ENCODE measurements around the gene PLA2G4D.
A peak's percentile ranks its signal among the peaks of the same experiment; 100 is the strongest.

The PLA2G4D gene

DNA sequence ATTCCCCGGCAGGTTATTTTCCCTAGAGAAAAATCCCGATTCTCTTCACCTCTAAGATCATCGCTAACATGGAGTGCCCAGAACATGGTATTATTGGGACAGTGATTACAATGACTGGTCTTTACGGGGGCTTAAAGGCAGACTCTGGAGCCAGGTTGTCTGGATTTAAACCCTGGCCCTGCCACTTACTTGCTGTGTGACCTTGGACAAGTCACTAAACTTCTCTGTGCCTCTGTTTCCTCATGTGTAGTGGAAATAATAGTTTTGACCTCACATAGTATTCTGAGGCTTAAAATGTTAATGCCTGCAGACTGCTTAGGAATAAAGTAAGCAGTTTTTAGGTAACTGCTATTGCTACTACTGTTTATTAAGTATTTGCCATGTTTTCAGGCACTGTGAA lies 4.4 kb downstream of the PLA2G4D start:
- no peak for DNase-seq

DNA sequence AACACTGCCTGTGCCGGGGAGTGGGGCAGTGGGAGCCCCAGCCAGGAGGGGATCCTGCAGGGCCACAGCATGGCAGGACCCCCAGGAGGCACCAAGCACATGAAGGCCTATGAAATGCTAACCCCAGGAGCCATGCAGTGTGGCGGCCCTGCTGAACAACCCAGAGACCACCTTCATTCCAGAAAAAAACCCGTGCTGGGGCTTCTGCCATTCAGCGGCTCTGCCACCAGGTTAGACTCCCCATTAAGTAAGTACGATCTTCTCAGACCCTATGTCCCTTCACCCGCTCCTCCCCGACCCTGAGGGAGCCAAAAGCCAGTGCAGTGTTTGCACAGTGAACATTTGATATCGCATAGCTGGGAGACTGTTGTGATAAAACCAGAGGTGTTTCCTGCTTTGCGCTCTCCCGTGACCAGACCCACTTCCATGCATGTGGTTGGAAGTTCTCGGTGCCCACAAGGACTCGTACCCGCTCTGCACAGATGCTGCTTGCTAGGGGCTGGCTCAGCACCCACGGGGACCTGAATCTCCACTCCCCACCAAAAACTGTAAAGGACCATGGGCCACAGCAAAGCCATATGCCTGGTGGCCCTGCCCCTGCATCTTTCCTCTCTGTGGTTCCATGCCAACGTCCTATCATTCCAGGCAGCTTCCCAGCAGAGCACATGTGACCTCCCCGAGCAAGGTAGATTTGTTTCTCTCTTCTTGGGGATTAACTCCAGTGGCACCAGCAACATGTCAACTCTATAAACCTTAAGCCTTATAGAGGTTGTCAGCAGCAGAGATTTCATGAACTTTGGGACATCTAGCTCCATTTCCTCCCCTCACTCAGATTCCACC lies 5.3 kb downstream of the PLA2G4D start:
- DNase-seq: no peak

DNA sequence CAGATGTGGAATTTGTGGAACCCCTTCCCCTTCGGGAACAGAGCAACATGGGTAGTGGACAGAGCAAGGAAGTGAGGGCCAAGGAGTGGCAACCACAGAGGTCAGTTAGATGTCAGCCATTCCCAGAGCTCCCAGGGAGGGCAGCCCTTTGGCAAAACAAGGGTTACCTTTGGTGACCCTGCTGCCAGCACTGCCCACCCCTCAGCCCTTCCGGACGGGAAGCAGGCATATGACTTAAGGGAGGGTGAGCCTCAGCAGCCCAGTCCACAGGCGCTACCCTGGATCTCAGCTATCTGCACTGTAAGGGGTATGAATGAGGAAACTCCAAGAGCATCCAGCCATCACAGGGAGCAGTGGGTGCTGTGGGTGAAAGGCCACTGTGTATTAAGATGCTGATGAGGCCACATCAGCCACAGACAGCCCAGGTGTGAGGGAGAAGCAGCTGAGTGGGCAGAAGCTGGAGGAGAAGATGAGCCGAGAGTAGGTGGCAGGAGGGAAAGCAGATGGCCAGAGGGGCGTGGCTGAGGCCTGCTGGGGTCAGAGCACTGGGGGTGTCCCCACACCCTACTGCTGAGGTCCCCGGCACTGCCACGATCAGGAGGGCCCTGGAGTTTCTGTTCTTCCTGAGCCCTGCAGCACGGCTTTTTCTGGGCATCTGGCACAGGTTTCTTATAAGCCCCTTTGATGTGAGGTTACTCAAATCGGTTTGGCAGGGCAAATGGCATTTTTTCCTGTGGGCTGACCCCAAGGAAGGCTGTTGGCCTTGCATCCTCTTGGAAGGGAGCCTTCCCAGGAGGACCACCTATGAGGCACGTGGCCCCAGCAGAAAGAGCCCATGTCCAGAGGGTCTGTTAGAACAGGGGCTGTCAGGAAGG lies 6.2 kb downstream of the PLA2G4D start:
- DNase-seq: no peak

DNA sequence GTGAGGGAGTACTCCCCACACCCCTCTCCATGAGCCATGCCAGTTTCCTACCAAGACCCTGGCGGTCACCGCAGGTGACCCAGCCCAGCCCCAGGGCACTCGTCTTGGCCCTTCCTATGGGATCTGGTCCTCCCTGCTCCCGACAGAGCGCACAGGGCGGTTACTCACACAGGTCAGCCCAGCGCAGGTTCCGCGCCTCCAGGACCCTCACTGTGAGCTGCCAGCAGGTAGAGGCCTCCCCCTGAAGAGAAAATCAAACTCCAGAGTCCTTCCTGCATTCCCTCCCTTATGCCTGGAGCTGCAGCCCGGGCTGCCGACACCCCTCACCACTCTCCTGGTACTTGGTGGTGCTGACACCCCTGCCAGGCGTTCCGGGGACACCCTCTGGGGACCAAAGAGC lies 6.9 kb downstream of the PLA2G4D start:
- no peak for DNase-seq

DNA sequence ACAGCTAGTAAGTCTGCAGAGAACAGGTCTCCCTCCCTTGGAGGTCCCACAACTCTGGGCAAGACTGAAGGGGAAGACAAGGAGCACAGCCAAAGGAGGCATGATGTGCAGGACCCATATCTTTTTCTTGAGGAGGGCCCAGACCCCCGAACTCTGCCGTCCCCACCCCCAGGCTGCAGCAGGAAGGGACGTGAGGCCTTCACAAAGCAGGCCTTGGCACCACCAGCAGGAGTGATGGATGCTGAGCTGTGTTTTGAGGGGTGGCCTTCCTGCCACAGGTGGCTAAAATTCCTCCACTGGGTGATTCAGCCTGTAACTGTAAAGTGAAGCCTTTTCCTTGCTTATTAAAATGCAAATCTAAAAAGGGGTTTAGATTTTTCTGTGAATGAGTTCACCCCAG lies 8.6 kb downstream of the PLA2G4D start:
- no peak for DNase-seq

DNA sequence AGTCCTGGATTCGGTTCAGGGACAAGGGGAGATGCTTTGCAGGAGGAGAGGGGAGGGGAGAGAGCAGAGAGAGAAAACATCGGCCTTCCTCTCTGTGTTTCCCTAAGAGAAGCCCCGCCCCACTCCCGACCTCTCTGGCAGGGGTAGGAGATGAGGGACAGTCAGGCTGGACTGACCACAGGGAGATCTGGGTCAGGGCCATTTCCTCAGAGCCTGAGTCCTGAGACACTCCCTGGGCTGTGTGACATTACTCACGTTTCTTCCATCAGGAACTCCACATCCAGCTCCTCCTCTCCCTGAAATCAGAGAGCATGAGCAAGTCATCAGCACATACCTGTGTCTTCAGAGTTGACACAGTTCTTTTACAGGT lies 9.1 kb downstream of the PLA2G4D start:
- no peak for DNase-seq

DNA sequence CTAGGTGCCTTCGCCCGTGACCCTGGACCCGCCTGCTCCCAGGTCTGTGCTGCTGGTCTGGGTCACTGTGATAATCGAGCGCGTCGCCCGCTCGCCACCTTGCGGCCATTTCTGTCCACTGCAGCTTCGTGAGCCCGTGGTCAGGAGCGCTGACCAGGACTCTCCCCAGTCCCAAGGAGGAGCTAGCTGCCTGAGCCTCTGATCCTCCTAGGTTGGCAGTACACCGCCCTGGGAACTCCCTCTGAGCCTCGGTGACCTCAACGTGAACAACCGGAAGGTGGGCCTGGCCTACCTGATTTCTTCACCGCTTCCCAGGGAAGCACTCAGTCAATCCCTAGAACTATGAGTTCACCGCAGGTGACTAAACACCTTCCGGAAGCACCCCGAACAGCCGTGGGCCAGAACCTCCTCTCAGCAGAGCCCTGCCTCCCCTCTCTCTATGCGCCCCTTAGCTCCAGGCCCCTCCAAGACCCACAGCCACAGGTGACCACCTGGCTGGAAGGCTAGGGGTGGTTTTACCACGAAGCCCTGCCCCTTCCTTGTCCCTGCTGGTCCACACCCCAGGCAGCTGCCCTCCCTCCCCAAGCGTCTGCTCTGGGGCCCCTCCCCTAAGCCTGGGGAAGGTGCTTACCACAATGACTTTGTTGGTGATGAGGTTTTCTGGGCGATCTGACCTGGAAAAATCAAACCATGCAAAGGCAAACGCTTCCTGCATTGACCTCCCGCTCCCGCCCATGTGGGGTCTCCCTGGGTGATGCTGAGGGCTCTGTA lies 9.7 kb downstream of the PLA2G4D start:
- DNase-seq: peak; percentile 65

DNA sequence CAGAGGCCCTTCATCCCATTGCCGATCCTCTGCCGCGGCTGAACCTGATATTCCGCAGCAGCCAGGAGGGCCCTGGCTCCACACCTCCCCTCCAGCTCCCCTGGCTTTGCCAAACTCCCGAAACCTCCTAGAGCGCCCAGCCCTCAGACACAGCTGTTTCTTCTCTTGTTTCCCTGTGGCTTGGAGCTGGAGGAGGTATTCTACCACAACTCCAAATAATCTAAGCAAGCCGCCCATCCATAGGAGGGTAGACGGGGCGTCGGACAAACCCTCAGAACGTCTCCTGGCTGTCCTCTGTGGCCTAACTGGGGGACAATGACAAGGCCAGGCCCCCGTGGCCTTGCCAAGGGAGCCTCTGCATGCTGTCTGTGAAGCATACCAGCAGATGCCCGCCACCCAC lies 10.4 kb downstream of the PLA2G4D start:
- DNase-seq: no peak

DNA sequence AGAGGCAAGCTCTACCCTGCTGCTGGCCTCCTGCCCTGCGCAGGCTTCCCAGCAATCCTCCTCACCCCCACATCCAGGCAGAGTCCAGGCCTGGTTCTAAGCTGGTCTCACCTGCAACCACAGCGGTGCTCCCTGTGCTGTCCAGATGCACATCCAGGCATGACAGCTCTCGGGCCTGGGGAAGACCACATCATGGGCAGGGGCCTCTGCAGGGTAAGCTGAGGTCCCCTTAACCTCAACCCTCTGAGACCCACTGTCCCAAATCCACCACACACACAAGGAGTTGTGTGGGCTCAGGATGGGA lies 10.8 kb downstream of the PLA2G4D start:
- no peak for DNase-seq

DNA sequence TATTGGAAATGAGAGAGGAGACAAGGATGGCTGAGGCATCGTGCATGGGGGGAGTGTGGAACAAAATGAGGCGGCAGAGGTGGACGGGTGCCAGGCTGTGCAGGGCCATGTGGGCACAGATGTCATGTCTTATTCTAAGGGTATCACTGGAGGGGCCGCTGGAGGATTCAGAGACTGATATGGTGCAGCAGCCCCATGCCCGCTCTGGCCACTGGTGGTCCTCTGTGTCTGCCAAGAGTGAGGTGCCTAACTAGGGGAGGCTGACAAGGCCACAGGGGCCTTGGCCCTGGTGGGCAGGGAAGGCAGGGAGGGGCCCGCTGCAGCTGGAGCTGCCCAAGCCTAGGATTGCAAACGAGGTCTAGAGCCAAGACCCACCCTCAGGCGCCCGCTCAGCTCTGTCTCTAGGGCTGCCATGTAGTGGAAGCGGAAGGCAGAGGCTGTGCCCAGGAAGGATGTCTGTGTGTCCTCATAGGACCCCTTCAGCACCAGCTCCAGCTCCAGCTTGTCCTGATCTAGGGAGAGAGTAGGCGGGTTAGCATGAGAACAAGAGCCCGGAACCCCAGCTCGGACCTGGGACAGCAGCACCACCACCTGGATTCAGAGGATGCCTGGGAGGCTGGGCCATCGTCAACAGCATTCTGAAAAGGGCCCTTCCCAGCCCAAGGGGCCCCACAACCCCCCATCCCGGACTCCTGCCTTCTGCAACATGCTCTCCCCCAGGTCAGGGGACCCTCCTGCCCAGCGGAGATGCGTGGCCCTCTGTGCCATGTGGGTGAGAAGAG lies 11.3 kb downstream of the PLA2G4D start:
- DNase-seq: no peak

DNA sequence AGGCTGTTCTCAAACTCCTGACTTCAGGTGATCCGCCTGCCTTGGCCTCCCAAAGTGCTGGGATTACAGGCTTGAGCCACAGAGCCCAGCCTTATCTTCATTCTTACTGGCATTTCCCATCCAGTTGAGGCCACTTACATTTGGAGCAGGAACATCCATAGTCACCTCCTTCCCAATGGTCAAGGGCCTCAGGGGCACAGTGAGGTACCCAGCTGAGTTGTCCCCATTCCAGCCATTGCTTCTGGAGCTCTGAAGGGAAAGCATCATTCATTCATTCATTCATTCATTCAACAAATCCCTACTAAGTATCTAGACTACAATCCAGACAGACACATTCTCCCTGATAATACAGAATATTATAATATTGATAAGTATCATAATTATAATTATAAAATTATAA lies 12.2 kb downstream of the PLA2G4D start:
- DNase-seq: no peak

DNA sequence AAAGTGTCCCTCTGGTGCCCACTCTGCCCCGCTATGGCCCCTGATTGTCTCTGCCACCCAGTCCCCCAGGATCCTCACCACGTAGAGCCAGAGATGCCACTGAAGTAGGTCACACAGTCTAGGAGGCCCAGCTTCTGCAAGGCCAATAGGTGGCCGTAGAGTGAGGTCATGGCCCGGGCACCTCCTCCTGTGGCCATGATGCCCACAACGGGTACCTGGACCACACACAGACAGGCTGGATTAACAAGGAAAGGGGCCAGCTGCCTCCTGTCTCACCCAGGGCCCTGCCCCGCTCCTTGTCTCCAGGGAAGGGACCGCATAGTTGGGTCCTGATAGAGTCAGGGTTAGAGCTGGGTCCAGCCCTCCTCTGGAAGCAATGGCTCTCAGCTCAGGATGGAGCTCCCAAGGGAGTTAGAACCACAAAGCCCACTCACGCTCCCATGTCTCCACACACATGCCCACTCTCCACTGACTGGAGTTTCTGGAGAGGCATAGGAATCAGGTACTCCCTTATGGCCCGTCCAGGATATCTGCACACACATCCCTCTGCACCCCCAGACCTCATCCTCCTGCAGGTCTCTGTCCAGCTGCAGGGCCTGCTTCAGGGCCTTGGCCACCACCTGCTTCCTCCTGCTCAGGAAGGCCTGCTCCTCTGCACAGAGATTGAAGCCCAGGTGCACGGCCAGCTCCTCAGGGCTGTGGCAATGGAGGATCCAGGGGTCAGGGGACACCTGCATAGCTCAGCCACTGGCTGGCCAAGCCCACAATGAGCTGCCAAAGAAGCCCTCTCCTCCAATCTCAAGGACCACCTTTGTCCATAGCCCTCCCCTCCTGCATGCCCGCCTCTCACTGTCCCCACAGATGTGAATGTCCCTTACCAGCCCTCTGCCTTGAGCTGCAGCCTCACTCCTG lies 13.2 kb downstream of the PLA2G4D start:
- DNase-seq: no peak

DNA sequence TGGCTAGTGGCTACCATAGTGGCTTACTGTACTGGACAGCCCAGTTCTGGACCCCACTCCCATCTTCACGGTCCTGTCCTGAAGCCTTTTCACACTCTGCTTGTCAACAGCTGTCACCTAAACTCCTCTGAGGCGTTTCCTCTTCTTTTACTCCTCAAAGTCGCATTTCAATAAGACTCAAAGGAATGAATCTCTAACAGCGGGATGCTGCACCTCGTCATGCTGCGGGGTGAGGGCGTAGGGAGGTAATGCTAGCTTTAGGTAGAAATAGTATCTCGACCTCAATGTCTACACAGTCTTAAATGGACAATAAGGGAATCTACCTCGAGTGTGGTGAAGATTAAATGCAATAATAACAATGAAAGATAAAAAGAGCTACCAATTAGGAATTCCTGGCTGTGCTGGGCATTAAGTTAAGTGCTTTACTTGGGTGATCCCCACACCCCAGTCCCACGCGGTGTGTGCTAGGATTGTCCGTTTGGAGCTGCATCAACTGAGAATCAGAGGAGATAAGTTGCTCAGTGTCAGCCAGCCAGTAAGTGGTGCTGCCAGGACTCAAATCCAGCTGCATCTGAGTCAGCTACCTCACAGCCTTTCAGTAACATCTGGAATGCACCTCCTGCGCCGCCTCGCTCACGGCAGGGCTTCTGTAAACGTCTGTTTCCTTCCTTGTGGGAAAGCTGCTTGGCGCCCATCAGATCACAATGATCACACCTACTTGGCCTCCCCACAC lies 14.0 kb downstream of the PLA2G4D start:
- DNase-seq: no peak

DNA sequence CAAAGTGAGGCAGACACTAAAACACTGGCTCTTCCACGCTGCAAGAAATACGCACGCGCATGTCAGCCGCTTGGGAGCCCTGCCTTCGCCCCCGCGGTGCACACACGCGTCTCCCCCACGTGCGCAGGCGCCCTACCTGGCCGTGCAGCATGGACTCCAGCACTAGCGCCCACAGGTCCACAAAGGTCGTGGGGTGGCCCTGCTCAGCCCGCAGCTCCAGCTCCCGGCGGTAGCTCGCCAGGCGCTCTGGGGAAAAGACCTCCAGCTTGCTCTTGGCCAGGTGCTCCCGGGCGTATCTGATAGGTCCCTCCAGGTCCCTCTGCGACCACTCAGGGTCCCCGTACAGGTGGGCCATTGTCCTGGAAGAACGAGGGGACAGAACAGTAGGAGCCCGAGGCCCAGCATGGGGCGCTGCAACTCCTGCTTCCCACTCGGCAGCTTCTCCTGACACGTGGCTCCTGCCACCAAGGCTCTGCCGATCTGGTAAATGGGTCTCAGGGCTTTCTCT lies 14.9 kb downstream of the PLA2G4D start:
- no peak for DNase-seq

DNA sequence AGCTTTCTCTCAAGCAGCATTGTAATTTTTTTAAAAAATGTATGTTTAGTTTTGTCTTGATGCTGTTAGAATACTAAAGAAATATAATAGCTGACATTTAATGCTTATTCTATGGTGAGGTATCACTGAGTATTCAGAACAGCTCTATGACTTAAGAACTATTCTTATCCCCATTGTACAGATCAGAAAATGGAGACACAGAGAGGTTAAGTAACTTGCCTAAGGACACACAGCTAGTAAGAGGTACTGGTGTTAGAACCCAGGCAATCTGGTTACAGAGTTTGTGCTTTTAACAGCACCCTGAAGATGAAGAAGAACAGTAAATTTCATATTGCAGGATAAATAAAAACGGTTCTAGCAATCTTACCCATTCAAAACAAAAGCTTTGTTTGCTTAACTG lies 15.5 kb downstream of the PLA2G4D start:
- no peak for DNase-seq

DNA sequence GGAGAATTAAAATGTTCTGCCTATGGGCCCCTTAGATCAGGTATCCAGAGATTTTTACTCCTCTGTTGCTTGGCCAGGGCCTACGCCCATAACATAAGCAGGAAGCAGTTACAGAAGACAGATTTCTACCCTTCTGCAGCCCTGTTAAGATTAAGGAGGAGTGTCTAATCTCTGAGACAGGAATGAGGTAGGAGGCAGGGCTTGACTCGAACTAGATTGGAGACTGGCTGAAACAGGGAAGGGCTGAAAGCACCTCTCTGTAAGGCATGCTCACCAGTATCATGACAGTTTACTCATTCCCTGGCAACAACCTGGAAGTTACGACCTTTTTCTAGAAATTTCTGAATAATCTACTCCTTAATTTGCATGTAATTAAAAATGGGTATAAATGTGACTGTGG lies 16.7 kb downstream of the PLA2G4D start:
- DNase-seq: no peak

DNA sequence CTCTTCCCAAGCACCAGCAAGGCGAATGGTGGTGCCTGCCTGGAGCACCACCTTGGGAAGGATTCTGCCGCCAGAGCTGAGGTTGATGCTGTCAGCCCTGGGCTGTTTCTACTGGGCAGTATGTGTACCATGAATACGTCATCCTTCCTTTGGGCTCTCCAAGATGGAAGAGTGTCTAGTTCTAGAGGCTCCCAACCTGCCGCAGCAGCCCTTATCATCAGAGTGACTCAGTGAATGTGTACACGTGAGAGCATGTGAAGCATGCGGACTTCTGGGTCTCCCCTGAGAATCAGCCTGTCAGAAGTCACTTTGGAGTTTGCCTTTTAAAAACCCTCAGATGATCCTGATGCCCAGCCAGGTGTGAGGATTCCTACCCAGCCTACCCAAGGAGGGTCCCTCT lies 20.9 kb downstream of the PLA2G4D start:
- DNase-seq: no peak

DNA sequence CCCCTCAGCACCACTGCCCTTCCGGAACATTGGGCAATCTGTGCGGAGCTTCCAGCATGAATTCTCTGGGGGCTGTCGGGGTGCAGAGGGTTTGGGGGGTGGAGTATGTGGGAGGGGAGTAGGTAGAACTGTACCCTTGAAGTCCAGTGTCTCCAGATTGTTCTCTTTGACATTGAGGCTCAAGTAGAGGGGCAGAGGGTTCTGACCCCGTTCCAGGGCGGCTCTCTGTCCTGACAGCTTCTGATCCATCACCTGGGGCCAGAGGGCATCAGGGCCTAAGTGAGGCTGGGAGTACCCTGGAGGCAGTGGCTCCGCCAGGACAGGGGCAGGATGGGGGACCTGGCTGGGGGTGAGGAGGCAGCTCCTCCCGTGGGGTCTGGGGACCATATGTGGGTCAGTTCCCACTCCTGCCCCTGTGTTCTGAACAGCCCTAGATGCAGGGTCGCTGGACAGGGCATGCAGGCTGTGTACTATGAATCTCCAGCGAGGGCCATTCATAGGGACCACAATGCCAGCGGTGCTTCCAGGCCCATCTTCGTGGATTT lies 22.1 kb downstream of the PLA2G4D start:
- no peak for DNase-seq

DNA sequence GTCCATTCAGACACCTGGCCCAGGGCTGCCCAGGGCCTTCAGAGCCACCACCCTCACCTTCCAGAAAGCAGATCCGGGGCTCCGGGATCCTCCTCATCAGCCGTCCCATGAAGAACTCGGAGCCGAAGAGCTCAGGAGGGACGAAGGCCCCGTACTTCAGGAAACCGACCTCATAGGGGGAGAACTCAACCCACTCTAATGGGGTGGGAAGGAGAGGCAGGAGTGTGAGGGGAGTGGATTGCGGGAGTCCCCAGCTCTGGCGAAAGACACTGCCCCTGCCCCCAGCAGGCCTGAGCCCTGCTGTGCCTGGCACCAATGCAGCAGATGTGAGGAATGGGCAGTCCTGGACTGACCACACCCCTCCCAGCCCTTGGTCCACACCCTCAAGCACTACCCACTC lies 22.6 kb downstream of the PLA2G4D start:
- no peak for DNase-seq

DNA sequence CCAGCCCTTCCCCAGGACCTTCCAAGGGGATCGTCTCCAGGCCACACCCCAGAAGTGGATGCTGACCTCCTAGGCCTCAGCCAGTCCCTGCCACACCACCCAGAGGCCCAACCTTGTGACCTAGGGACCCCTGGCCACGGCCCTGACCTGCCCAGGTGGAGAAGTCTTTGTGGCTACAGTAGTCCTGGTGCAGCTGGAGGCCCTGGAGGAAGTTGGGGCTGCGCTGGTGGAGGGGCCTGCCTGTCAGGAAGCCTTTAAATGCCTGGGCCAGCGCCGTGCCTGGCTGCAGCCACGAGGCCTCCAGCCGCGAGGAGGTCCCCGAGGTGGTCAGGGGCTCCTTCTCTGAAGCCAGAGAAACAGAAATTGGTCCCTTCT lies 23.4 kb downstream of the PLA2G4D start:
- no peak for DNase-seq
